Superior temporal gyrus (tissue), 1 donor: ENCODE results near the gene NFYA.

Experiments
- DNase-seq: peaks from one replicate; pipeline ENCODE4 v3.0.0-alpha.2; 2016; ENCODE audit errors: extremely low spot score

NFYA gene

DNA sequence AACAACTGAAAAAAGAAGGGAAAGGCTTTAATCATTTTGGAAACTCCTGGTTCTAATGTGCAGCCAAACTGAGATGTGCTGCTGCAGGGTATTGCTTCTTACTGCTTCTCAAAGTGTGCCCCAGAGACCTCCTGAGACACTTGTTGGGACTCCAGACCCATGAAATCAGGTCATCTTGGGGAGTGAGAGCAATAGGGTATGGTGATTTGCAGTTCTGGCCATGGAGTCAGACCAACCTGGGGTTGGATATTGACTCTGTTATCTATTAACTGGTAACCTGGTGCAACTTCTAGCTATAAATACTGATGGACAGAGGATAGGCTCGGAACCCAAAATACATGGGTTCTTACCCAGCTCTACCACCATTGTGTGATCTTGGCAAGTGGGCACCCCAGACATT lies 26.7 kb upstream of the NFYA start:
- DNase-seq: no peak

GRCh38 chr6:41047306-41047705 lies 25.5 kb upstream of the NFYA start:
- DNase-seq: no peak

- no peak for DNase-seq
Observed at GRCh38 chr6:41047745-41048732, 24.7 kb upstream of the NFYA start.

DNA sequence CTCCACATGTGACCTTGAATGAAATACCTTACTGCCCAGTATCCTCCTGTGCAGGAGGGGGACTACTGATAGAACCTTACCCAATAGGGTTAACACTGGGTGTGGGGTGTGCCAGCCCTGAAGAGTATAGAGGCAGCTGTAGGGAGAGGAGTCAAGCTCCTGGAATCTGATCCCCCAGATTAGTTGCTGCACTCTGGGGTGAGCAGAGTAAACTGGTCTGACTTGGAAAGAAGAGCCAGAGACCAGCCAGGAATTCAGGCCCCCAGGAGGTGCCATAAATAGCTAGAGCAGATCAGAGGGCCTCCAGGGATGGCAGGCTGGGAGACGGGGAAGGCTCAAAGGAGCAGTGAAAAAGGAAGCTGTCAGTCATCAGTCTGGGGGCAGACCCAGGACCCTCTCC lies 23.3 kb upstream of the NFYA start:
- no peak for DNase-seq

DNA sequence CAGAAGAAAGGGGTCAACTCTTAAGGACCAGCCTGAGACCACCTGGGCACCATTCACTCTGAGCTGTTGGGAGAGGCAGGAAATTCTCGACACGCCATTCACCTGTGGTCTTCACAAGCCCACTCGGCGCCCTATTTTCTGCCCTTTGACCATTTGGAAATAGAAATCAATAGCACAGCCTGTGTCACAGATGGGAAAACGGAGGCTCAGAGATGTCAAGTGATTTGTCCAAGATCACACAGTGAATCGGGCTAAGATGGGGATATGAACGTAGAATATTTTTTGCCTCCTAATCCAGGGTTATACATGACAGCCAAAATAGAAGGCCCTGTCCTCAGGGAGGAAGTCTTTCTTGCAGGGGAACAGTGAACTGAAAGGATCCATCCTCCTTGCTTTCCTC lies 22.8 kb upstream of the NFYA start:
- DNase-seq: no peak

GRCh38 chr6:41050536-41050935 lies 22.2 kb upstream of the NFYA start:
- no peak for DNase-seq

GRCh38 chr6:41051873-41052272 lies 20.9 kb upstream of the NFYA start:
- DNase-seq: no peak

DNA sequence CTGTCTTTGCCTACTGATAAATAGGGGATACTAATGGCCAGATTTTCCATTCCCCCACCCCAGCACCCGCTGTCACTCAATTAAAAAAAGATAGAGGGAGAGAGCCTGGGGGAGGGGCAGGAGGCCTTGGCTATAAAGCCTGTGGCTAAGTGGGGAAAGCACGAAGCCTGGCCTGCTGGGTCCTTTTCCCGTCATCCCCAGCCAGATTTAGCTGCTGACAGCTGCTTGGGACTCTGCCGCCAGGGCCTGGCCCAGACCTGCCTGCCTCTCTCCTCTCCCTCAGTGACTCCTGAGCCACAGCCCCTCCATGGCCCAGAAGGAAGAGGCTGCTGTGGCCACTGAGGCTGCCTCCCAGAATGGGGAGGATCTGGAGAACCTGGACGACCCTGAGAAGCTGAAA lies 19.7 kb upstream of the NFYA start, which contains the start of gene APOBEC2:
TSS of gene APOBEC2 (plus strand) at position 162 of the 400 bp plus-strand sequence. CDS start at position 308, 146 bp downstream.
- no peak for DNase-seq

GRCh38 chr6:41054511-41054910 lies 18.3 kb upstream of the NFYA start:
- no peak for DNase-seq

- no peak for DNase-seq
Observed at GRCh38 chr6:41055149-41055548, 17.6 kb upstream of the NFYA start.

- DNase-seq: no peak
Observed at GRCh38 chr6:41056768-41057490, 15.8 kb upstream of the NFYA start.

DNA sequence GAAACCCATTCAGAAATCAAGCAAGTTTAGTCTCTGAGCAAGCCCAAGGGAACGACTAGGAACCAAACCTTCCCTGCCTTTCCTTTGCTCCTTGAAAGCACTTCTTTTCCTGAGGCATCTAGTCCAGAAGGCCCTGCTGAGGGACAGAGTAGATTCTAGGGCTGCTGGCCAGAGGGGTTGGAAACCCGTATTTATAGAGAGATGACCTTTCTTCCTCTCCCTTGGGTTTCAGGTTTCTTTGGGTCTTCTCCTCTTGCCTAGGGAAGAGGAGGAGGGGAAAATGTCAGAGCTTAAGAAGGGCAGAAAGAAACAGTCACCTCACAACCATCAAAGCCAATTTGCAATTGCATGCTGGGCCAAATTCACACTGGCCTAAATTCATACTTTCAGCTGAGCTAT lies 14.0 kb upstream of the NFYA start:
- no peak for DNase-seq

DNA sequence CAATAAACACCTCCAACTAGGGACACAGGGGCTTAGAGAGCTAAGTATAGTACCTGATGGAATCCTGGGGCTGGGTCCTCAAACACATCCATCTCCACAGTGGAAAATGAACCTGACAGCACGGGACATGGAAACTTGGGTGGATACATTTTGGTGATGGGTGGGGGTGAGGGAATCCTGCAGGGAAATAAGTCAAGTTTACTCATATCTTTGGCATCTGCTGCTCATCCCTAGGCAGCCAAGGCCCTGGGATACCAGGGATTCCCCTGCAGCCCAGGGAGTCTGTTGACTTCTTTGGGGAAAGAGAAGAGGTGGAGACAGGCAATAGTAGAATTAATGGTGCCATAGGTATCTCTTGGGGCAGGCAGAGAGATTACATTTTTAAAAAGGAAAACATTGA lies 13.2 kb upstream of the NFYA start:
- no peak for DNase-seq

- DNase-seq: no peak
Observed at GRCh38 chr6:41061196-41061726, 11.5 kb upstream of the NFYA start.

- no peak for DNase-seq
Observed at GRCh38 chr6:41062056-41062455, 10.7 kb upstream of the NFYA start.

GRCh38 chr6:41063884-41064285 lies 8.9 kb upstream of the NFYA start:
- DNase-seq: no peak

DNA sequence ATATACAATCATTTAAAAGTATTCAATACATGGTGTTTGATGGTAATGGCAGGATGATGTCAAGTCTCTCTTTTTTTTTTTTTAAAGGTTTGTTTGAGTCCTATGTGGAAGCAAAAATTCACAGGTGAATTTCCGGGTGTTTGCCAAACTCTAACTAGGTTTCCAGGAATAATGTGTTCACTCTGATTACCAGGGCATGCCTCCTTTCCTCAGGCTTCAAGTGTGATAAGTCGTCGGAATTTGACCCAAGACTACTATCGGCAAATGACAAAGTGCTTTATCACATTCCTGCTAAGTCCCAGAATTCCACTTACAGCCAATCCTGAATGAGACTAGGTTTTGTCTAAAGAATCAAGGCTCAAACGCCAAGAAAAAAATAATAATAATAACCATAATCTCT lies 7.9 kb upstream of the NFYA start:
- no peak for DNase-seq

DNA sequence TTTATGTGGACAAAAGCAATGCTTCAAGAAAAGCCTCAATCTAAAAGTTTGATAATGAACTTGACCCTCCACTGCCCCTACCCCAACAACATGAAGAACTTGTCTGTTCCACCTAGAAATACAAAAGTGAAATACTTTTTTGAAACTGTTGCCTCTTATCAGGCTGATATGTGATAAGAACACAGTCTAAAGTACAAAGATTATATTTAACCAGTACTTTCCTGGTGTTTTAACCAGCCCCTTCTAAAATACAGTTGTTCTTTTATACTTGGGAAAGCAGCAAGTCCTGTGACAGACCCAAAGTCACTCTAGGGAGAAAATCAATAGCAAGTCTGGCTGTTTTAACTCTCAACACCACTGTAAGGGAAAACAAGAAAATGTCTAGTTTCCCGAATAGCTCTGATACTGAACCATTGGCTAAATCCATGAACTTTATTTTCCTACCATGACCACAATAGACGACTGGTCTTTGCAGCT lies 7.2 kb upstream of the NFYA start:
- DNase-seq: no peak

- DNase-seq: peak; percentile 90
Observed at GRCh38 chr6:41066867-41067304, 5.9 kb upstream of the NFYA start.

DNA sequence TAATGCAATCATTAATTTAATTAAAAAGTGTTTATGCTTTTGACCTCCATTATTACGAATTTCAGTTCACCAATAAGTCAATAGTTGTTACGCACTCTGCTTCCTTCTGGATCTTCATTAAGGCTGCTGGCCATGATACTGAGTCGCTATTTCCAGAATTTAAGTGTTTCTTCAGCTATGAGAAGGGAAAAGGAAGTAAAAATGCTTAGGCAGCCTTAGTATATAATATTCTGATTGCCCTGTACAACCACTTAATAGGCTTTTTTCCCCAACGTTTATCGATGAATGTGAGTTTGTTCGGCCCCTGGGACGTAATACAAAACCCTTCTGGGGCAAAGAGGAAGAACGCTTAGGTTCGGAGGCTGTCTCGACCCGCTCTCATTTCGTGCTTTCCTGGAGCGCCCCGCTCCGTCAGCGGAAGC lies 1.3 kb upstream of the NFYA start:
- DNase-seq: no peak

DNA sequence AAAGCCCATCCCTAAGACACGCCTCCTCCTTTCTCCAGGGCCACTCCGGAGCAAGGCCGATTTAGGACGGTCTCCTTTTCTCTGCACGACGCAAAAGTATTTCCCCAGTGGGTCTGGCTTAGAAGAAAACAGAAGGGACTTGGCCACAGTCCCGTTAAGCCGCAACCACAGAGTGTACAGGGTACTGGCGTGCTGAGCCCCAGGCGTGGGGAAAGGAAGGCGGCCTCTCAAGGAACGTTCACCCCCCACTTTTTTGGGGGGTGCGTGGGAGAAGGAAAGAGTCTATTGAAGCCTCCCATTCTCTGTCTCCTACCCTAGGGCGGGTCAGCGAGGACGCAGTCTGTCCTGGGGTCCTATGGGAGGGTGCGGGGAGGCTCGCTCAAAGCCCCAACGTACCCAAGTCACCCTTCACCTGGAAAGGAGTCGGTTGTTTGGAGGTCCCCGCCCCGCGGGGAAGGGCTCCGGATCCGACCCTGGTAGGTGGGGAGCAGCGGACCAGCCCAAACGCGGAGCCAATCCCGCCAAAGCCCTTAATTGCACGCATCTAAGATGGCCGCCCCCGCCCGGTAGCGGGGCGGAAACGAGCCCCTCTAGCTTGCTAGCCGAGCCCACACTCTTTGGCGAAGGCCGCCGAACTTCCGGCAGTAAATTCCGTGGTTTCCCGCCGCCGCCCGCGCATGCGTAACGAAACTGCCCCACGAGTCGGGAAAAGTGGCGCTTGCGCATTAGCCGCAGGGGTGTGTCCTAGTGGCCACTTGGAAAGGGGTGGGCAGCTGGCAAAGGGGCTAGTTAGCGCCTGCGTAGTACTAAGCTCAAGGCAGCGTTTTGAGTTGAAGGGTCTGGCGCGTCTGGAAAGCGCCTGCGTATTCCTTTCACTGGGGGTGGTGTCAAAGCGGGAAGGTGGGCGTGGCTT lies 595 bp upstream of the NFYA start, which contains the start of gene OARD1:
TSS of gene OARD1 (minus strand) at position 434 of the 913 bp plus-strand sequence. CDS start 722 bp downstream, outside the sequence.
- peak; percentile 99 for DNase-seq
